ENCODE data around the gene SH2D4B. TPM values are rescaled to one million over a fixed set of nuclear protein-coding genes. Genes with fewer than 3 reads are reported as not detected.

SH2D4B gene
- total RNA-seq, 1 experiment from 2014 or later = 0.07 TPM

- no CpG with 5 or more reads among the region's 5 CpGs for WGBS (ENCODE audit: extremely low coverage, insufficient read length, low lambda C conversion rate)
- no peak overlapping the region for H3K56ac ChIP-seq (ENCODE audit: insufficient read length, low read depth, low read length)
- TF ChIP-seq, protein P1, sequence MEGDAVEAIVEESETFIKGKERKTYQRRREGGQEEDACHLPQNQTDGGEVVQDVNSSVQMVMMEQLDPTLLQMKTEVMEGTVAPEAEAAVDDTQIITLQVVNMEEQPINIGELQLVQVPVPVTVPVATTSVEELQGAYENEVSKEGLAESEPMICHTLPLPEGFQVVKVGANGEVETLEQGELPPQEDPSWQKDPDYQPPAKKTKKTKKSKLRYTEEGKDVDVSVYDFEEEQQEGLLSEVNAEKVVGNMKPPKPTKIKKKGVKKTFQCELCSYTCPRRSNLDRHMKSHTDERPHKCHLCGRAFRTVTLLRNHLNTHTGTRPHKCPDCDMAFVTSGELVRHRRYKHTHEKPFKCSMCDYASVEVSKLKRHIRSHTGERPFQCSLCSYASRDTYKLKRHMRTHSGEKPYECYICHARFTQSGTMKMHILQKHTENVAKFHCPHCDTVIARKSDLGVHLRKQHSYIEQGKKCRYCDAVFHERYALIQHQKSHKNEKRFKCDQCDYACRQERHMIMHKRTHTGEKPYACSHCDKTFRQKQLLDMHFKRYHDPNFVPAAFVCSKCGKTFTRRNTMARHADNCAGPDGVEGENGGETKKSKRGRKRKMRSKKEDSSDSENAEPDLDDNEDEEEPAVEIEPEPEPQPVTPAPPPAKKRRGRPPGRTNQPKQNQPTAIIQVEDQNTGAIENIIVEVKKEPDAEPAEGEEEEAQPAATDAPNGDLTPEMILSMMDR (conservative IDR thresholded peaks at IDR 0.05) = no peak
Measured at GRCh38 chr10:80554050-80554449, 16.3 kb downstream of the SH2D4B start.

More at GRCh38 chr10:80554050-80554449, 16.3 kb downstream of the SH2D4B start:
- Mint-ChIP-seq H3K27me3 (ENCODE audit: low read depth) (peaks cover 9% of the 10 kb centered on the region; the same call in 1 of the 2 replicates), H3K4me1 (peaks cover 21 to 26% of the 10 kb centered on the region in 2 experiments), H3K4me3 (no peak overlapping the region), H3K27ac (no peak overlapping the region), H3K36me3 (ENCODE audit: insufficient read depth in 1 of 3, low read depth in 3 of 3) (no peaks in the 10 kb centered on the region; a peak in 1 of 7 replicates), H3K9me3 (no peaks in the 10 kb centered on the region; a peak in 1 of 5 replicates)
- Histone ChIP-seq H3K4me2 (ENCODE audit: insufficient read depth, insufficient read length, low read length) (no peak overlapping the region), H3K14ac (ENCODE audit: insufficient read depth, low read length) (no peak overlapping the region), H2BK5ac (ENCODE audit: insufficient read length, low read length) (no peak overlapping the region), H2BK15ac (ENCODE audit: low read depth, low read length) (no peak overlapping the region), H3K18ac (ENCODE audit: insufficient read length, low read depth, low read length) (no peak overlapping the region), H3K79me2 (ENCODE audit: insufficient read depth, low read length) (no peaks in the 10 kb centered on the region), H3K23ac (ENCODE audit: insufficient read length, low read depth, low read length) (no peak overlapping the region), H2AK5ac (ENCODE audit: insufficient read length, low read length) (no peak overlapping the region), H2BK120ac (ENCODE audit: low read depth, low read length, poor library complexity, severe bottlenecking) (no peak overlapping the region), H2AFZ (ENCODE audit: low read length) (no peak overlapping the region), H3T11ph (ENCODE audit: low read length) (no peak overlapping the region), H2BK20ac (ENCODE audit: low read depth, low read length, poor library complexity, severe bottlenecking) (no peak overlapping the region), H3K27me3 (ENCODE audit: insufficient read depth, low read length) (no peaks in the 10 kb centered on the region), H3K4me1 (ENCODE audit: insufficient read depth, low read length) (peaks cover 11% of the 10 kb centered on the region; the same call in 1 of the 2 replicates), H4K8ac (replicated peaks; ENCODE audit: insufficient read length, low read depth, low read length) (no peak overlapping the region), H3K9ac (ENCODE audit: extremely low read depth, insufficient read length, low read length) (no peak overlapping the region), H4K5ac (ENCODE audit: insufficient read length, low read depth, low read length) (no peak overlapping the region), H3K4ac (ENCODE audit: low read depth, low read length) (no peak overlapping the region), H3K9me3 (ENCODE audit: control insufficient read depth, low read depth, low read length) (no peaks in the 10 kb centered on the region), H3K27ac (ENCODE audit: insufficient read length, low read depth, low read length) (no peak overlapping the region), H4K91ac (ENCODE audit: insufficient read length, low read depth, low read length) (no peak overlapping the region), H2BK12ac (ENCODE audit: insufficient read length, low read depth, low read length) (no peak overlapping the region), H3K79me1 (ENCODE audit: insufficient read depth, low read depth, low read length, poor library complexity, severe bottlenecking) (no peaks in the 10 kb centered on the region), H3K23me2 (ENCODE audit: insufficient read length, low read depth, low read length, poor library complexity, severe bottlenecking) (no peaks in the 10 kb centered on the region), H4K20me1 (ENCODE audit: control insufficient read depth, insufficient read depth, insufficient read length) (no peaks in the 10 kb centered on the region)
- no peak for DNase-seq
